ENCODE data around the gene DCST2.

Gene DCST2

GRCh38 chr1:155008015-155008941, 25.3 kb downstream of the DCST2 start:
- DNase-seq: peak in 2 of 5 experiments; percentile 48 to 85

GRCh38 chr1:155007251-155007828, 26.2 kb downstream of the DCST2 start:
- DNase-seq: no peak

GRCh38 chr1:155006601-155007101, 26.9 kb downstream of the DCST2 start:
- DNase-seq: peak in 2 of 5 experiments; percentile 24 to 73

- DNase-seq: peak in 2 of 5 experiments; percentile 13 to 52
Observed at GRCh38 chr1:155005076-155006011, 28.2 kb downstream of the DCST2 start.

GRCh38 chr1:155004352-155005075, 29.1 kb downstream of the DCST2 start:
- DNase-seq: no peak

- peak in 1 of 5 experiments; percentile 50 for DNase-seq
Observed at GRCh38 chr1:155003766-155004351, 29.7 kb downstream of the DCST2 start.

- DNase-seq: no peak
Observed at GRCh38 chr1:155003227-155003765, 30.3 kb downstream of the DCST2 start.

- no peak for DNase-seq
Observed at GRCh38 chr1:155002464-155003226, 30.9 kb downstream of the DCST2 start, which contains the start of gene ZBTB7B. Gene ZBTB7B, plus strand, starts transcription at chr1:155002802. Its CDS starts 11,859 bp downstream, at chr1:155014661.

- peak; percentile 92 to 99 (median 98) for DNase-seq
Observed at GRCh38 chr1:155001675-155002463, 31.7 kb downstream of the DCST2 start.

- no peak for DNase-seq
Observed at GRCh38 chr1:155001425-155001674, 32.2 kb downstream of the DCST2 start.

GRCh38 chr1:155000726-155001424, 32.7 kb downstream of the DCST2 start:
- DNase-seq: peak; percentile 65 to 83 (median 75)

GRCh38 chr1:155000411-155000725, 33.2 kb downstream of the DCST2 start:
- peak in 1 of 5 experiments; percentile 33 for DNase-seq

- DNase-seq: peak in 4 of 5 experiments; percentile 34 to 44 (median 42)
Observed at GRCh38 chr1:154999571-155000410, 33.8 kb downstream of the DCST2 start.

- DNase-seq: peak in 4 of 5 experiments; percentile 48 to 76 (median 58)
Observed at GRCh38 chr1:154998818-154999570, 34.6 kb downstream of the DCST2 start.

- no peak for DNase-seq
Observed at GRCh38 chr1:154998201-154998780, 35.3 kb downstream of the DCST2 start.

GRCh38 chr1:154996966-154997701, 36.4 kb downstream of the DCST2 start:
- no peak for DNase-seq
